NCI-H82 (cell line): ENCODE data around the gene XKR7.
"Not testable (repeated sequence)": the region's sequence is repeated elsewhere in the genome, so short reads cannot be mapped to it uniquely, and the experiment has no call there.

ENCODE experiments used
- DNase-seq: peaks from one replicate; lab custom pipeline; 2025; lab: John Stamatoyannopoulos, UW

Gene XKR7, protein sequence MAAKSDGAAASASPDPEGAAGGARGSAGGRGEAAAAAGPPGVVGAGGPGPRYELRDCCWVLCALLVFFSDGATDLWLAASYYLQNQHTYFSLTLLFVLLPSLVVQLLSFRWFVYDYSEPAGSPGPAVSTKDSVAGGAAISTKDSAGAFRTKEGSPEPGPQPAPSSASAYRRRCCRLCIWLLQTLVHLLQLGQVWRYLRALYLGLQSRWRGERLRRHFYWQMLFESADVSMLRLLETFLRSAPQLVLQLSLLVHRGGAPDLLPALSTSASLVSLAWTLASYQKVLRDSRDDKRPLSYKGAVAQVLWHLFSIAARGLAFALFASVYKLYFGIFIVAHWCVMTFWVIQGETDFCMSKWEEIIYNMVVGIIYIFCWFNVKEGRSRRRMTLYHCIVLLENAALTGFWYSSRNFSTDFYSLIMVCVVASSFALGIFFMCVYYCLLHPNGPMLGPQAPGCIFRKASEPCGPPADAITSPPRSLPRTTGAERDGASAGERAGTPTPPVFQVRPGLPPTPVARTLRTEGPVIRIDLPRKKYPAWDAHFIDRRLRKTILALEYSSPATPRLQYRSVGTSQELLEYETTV

DNA sequence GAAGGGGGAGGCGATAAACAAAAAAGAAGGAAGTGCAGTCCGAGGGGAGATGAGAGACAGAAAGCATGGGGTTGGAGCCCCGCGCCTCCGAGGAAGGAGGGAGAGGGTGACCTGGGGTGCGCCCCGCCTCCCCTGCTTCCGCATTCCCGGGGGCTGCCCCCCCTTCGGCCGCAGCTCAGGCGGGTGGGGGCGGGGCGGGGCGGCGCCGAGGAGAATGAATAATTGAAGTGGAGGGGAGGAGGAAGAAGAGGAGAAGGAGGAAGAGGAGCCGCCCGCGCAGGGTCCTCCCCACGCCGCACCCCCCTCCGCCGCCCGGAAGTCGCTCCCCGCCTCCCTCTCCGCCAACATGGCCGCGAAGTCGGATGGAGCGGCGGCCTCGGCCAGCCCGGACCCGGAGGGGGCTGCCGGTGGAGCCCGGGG is at the start of gene XKR7:
XKR7 (plus strand) TSS at position 322 of the 420 bp plus-strand sequence; CDS start at position 347, 25 bp downstream.
- DNase-seq = peak; percentile 78

DNA sequence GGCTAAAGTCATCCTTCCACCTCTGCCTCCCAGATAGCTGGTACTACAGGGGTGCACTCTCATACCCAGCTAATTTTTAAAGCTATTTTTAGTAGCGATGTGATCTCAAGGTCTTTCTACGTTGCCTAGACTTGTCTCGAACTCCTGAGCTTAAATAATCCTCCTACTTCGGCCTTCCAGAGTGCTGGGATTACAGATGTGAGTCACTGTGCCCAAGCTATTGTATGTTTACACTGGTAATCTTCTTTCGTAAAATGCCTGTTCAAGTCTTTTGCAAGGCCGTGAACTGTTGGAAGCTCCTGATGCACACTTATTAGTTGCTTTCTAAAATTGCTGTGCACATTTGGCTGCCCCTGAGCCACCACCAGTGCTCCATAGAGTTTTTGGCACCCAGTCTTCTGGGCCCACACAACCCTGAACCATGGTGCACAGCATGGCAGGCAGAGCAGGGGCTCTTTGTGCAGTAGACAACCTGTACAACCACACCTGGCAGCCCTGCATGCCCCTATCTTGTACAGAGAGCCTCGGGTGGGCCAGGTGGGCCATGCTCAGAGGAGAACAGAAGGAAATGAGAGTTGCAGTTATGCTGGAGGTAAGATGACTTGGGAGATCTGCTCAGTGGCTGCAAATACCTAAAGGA is 49.4 kb upstream of the XKR7 start:
- peak; percentile 31 for DNase-seq

DNA sequence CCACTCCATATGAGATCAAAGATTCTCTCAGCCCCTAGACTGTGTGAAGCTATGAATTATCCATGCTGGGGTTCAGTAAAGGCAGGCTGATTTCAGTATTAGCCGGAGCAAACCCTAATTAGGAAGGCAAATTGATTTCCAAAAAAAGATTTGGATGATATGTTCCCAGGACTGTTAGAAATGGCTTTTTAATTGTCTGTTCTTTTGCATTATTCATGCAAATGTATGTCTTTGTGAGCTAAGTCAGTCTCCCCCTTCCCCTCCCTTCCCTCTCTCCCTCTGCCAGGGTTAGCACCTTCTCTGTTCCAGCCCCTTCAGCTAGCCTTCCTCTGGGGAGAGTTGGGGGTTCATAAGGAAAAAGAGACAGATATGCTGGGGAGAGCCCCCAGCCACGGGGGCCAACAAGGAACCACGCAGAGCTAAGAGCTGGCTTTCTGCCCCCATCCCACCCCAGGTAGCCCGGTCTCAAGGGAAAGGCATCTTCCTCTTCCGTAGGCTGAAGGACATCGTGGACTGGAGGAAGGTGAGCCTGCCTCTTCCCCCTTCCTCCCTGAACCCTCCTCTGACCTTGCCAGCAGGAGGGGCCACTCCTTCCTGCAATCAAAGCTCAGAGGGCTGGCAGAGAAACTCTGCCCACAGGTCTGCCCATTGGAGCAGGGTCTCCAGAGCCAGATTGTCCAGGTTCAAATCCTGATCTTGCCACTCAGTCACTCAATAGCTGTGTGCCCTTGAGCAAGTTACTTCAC is 48.4 kb upstream of the XKR7 start:
- no peak for DNase-seq

DNA sequence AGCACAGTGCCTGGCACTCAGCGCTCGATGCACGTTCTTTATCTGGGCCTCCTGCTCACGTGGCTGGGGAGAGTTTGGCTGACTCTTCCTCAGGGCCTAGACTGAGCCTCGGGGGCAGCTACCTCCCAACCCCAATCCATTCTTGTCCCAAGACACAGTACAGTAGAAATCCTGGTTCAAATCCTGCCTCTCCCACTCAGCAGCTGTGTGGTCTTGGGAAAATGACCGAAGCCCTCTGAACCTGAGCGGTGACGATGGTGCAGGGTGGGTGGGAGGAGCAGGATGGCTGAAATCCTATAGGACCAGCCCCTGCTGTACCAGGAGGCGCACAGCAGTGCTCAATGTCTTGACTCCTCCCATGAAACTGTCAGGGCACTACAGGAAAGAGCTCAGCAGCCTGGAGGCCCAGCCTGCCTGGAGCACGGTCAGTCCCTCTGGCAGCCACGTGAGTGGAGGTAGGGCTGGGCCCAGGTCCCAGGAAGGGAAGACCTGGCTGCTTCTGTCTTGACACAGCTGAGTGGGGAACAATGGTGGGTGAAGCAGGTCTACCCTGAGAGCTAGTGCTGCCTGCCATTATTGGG is 47.6 kb upstream of the XKR7 start:
- DNase-seq = no peak

DNA sequence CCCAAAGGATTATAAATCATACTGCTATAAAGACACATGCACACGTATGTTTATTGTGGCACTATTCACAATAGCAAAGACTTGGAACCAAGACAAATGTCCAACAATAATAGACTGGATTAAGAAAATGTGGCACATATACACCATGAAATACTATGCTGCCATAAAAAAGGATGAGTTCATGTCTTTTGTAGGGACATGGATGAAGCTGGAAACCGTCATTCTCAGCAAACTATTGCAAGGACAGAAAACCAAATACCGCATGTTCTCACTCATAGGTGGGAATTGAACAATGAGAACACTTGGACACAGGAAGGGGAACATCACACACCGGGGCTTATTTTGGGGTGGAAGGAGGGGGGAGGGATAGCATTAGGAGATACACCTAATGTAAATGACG is 46.5 kb upstream of the XKR7 start:
- DNase-seq = not testable (repeated sequence)

DNA sequence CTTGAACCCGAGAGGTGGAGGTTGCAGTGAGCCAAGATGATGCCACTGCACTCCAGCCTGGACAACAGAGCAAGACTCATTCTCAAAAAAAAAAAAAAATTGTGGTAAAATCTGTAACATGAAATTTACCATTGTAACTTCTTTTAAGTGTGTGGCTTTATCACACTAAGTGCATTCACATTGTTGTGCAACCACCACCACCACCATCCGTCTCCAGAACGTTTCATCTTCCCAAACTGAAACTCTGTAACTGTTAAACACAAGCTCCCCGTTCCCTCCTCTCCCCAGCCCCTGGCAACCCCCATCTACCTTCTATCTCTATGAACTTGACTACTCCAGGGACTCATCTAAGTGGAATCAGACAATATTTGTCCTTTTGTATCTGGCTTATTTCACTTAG is 45.8 kb upstream of the XKR7 start:
- no peak for DNase-seq

DNA sequence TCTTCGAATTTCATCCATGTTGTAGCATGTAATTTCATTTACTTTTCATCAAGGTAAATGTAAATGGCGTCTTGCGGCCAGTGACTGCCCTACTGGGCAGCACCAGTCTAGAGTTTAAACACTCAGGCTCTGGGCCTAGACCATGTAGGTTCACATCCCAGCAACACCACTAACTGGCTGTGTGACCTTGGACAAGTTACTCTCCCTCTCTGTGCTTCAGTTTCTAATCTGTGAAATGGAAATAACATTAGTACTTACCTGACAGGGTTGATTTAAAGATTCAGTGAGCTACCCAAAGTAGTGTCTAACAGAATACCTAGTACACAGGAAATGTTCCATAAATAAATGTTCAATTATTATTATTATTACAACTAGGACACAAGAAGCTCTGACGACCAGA is 45.4 kb upstream of the XKR7 start:
- DNase-seq = no peak

DNA sequence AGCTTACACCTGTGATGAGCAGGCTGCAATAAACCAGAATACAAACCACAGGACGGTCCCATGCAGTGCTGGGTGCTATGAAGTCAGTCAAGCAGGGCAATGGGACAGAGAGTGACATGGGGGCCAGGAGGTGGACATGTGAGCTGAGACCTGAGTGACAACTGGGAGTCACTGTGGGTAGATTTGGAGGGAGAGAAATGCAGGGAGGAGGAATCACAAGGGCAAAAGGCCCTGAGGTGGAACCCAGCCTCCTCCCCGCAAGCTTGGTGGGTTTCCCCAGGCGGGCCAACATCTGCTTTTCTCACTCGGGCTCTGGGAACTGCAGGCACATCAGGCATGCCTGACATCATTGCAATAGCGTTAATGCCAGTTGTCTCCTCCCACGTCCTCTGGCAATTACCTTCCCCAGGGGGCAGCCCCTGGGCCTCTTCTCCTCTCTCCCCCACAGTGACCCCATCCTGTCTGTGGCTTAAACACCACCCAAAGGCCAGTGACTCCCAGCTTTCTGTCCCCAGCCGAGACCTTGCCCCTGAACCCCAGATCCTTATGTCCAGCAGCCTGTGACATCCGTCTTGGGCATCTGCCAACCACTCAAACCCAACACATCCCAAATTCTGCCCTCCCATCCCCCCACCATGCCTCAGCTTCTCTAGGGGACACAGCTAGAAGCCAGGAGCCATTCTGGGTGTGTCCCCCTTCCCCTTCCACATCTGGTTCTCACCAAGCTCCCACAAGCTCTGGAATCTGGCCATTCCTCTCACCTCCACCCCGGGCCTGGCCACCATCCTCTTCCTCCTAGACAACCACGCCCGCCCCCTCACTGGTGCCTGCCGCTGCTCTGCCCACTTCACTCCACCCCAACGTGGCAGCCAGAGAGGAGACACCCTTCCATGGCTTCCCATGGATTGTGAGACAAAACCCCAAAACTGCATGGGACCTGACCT is 44.3 kb upstream of the XKR7 start:
- no peak for DNase-seq

DNA sequence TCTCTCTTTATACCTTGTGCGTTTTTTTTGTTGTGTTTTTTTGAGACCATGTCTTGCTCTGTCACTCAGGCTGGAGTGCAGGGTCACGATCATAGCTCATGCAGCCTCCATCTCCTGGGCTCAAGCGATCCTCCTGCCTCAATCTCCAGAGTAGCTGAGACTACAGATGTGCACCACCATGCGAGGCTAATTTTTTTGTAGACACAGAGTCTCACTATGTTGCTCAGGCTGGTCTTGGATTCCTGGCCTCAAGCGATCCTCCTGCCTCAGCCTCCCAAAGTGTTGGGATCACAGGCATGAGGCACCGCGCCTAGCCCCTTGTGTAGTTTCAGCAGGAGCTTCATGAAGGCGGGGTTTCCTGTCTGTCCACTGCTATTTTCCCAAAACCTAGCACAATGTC is 43.4 kb upstream of the XKR7 start:
- DNase-seq = no peak

DNA sequence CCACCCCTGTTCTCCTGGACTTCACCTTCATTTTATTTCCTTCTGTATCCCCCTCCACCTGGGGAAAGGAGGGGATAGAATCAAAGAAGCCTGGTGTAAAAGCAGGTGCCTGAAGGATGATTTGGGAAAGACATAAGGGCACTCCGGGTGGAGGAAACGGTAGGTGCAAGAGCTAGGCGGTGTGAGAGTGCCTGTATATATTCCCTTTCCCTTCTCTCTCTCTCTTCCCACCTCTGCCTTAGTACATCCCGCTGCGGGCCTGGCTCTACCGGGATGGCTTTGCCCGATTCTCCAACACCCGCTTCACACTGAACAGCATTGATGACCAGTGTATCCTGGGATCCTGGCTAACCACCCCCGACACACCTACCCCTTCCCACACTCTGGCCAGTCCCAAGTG is 42.3 kb upstream of the XKR7 start:
- DNase-seq = no peak

DNA sequence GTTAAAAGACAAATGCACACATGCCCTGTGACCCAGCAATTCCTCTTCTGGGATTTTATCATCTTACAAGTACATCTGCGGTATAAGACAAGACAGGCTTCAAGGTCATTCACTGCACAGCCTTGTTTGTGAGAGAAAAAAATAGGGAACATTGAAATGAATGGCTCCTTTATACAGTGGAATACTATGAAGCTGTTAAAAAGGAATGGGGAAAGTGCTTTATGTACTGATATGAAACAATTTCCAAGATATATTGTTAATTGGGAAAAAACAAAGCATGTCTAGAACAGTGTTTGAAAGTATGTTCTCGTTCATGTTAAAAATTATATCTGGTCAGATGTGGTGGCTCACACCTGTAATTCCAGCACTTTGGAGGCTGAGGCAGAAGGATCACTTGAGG is 41.5 kb upstream of the XKR7 start:
- DNase-seq = no peak

DNA sequence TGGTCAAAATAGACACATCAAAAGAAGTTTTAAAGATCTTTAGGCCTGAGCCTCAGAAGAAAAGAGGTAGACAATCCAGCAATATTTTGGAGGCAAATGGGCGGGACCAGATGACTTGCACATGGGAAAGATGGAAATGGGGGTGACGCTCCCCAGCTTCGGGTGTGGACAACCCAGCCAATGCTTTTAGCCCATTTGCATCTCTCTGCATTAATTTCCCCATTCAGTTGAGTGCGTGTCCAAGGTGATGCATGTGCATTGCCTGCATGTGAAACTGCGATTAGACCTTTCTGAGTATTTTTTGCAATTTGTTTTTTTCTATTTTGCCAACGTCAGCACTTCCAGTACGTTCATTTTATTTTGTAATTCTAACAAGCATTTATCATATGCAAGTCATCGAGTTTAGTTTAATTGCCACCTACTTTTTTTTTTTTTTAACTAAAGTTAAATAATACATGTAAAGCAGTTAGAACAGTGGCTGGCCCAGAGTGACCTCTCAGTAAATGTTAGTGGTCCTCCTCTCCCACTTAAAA is 40.3 kb upstream of the XKR7 start:
- DNase-seq = no peak

DNA sequence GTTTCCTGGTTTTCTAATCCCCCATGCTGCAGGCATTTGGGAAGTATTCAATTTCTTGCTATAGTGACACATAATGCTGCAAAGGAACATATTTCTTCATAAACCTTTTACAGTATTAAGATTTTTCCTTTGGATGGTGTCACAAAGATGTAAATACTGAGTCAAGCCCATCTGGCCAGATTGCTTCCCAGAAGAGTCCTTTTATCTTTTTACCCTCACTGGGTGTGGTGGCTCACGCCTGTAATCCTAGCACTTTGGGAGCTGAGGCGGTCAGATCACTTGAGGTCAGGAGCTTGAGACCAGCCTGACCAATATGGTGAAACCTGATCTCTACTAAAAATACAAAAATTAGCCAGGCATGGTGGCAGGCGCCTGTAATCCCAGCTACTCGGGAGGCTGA is 38.3 kb upstream of the XKR7 start:
- DNase-seq = peak; percentile 80

DNA sequence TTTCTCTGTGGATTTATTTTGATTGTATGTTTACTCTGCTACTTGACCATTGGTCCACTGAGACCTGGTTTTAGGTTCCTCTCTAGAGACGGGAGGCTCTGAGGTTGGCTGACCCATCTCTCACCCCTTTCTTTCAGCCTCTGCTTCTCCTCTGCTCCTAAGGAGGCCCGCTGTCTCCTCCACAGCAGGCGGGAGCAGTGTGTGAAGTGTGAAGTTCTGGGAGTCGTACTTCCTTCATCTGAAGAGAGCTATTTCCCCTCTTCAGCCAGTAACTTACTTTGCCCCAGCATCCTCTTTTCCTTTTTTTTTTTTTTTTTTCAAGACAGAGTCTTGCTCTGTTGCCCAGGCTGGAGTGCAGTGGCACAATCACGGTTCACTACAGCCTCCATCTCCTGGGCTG is 37.2 kb upstream of the XKR7 start:
- no peak for DNase-seq

DNA sequence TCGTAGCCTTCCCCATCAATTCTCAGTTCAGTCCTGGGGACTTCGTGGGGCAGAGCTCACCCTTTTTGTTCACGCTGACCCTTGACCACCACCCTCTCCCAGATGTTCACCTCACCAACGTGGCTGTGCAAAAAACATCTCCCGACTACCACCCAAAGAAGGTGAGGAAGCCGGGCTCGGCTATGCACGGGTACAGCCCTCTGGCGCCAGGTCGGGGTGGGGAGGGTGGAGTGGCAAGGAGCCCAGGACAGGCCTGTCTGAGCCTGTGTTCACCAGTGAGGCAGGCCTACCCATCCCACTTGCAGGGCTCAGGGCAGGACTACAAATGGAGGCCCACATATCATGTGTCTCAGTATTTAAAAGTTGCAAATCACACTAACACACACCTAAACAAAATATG is 34.3 kb upstream of the XKR7 start:
- DNase-seq = no peak

DNA sequence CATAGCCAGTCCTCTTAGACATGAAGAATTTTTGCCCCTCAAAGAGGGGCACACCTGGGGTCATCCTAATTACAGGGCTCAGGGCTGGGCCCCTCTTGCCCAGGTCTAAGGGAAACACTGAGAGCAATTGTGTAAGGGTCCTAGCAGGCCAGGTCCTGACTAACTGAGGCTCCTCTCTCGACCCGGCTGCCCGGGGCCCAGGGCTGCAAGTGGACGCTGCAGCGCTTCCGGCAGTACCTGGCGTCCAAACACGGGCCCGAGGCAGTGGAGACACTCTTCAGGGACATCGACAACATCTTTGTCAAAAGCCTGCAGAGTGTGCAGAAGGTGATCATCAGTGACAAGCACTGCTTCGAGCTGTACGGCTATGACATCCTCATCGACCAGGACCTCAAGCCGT is 33.5 kb upstream of the XKR7 start:
- DNase-seq = no peak

DNA sequence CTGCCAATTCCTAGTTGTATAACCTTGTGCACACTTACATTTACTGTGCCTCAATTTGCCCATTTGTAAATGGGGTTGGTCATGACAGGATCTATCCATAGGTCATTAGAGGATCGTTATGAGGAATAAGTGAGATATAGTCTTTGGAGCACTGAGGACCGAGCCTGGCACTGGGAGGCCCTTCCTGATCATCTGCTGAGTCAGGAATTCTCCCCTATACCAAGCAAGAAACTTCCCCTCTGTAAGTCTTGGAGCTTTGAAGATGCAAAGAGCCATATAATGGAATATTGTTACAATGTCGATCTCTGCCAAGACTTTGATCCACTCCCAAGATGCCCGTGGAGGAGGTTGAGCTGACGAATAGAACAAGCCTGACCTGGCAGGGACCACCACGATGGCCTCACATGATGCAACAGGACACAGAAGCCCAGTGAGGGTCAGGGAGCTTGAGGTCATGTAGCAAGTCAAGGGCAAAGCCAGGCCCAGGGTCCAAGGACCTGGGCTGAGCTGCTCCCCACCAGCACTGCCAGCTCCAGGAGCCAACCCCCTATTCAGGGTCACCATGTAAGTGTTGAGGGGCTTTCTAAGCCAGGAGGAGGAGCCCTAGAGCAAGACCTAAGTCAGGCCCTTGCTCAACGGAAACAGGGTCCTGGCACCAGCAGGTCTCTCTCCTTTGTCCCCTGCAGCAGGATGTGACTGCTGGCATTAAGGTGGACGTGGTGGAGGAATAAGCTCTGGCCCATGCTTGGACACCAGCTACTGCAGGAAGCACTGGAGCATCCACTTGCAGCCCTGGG is 32.8 kb upstream of the XKR7 start:
- peak; percentile 61 for DNase-seq

DNA sequence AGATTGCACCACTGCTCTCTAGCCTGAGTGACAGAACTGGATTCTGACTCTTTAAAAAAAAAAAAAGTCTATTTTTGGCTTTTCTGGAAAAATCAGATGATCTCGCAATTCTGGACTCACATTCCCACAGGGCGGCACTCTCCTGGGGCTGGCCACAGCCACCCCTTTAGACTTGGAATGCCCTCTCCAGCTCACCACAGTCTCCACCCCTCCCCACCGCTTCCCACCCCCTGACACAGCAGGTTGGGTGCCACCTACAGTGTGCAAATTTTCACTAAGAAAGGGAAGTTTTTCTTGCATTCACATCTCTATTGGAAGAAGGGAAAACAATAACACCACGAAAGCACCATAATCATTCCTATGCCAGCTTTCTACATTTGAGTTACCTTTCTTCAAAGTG is 31.5 kb upstream of the XKR7 start:
- DNase-seq = no peak

DNA sequence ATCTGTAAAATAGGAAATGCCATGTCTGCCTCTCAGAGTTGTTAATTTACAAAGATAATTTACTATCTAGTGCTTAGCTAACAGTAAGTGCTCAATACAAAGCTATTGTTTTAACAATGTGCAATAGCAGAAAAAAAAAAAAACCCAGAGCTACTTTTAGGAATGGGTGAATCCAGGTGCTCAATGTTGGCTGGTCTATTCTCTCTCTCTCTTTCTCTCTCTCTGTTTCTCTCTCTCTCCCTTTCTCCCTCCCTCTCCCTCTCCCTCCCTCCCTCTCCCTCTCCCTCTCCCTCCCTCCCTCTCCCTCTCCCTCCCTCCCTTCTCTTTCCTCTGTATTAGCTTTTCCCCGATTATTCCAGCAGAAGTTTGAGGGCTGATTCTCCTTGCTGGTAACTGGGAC is 30.1 kb upstream of the XKR7 start:
- DNase-seq = no peak

DNA sequence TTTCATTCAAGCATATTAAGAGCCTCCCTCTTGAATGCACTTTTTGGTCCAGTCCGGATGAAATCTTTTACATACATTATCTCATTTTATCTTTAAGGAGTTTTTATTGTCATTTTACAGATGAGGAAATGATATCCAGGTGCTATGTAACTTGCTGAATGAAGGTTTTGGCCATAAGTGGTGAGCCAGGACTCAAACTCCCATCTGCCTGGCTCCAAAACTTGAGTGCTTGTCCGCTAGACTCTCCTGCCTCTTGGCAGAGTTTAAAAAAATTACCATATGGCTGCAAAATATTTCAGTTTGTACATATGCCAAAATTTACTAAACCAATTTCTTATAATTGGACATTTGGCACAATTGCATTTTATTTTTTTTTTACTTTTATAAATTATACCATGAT is 28.3 kb upstream of the XKR7 start:
- no peak for DNase-seq
